Activated CD4-positive, CD25-positive, alpha-beta regulatory T cell treated with anti-CD3 and anti-CD28 coated beads, Interleukin-2, amount 50 U/mL, for 24 hours (primary cell): ENCODE results near the gene HAVCR2.

Source experiments
- ATAC-seq, 2 donors: fragments of 150-1000 bp; cut with Tn5 transposase; one replicate each; pipeline ENCODE4 v1.10.0; 2021; ENCODE audit warnings: mild to moderate bottlenecking in 1 of 2, moderate library complexity in 1 of 2

Gene HAVCR2

DNA sequence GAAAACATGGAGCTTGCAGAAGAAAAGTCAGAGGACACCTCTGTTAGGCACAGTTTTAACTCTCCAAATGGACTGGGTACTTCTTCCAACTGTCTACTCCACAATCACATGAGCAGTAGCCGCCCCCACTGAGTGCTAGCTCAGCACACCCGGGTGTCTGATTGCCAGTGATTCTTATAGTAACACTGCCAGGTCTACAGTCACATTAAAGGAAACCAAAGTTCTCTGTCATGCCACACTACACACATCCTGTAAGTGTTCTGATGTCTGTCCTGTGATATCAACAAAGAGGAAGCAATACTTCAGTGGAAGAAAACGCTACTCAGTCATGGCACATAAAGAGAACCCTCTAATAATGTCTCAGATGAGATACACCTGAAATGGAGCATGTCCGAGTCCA is at the start of gene HAVCR2:
TSS of gene HAVCR2 (minus strand) at position 69 of the 400 bp plus-strand sequence. CDS start at position 8, 61 bp downstream.
- ATAC-seq: peak; percentile 91 to 92

GRCh38 chr5:157157293-157157891 is 48.5 kb upstream of the HAVCR2 start:
- ATAC-seq: no peak

DNA sequence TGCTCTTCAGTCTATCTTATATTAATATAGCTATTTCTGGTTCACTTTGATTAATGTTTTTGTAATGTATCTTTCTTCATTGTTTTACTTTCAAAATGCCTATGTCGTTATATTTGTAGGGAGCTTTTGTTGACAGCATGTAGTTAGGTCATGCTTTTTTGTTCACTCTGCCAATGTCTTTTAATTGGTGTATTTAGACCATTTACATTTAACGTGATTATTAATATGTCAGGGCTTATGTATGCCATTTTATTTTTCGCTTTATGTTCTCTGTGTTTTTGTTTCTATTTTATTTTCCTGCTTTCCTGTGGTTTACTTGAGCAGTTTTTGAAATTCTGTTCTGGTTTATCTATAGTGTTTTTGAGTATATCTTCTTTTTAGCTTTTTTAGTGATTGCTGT is 46.5 kb upstream of the HAVCR2 start:
- peak in 1 of 2 donors; percentile 3 for ATAC-seq

- no peak for ATAC-seq
These were observed 42.2 kb upstream of the HAVCR2 start for GRCh38 chr5:157150995-157151394.

DNA sequence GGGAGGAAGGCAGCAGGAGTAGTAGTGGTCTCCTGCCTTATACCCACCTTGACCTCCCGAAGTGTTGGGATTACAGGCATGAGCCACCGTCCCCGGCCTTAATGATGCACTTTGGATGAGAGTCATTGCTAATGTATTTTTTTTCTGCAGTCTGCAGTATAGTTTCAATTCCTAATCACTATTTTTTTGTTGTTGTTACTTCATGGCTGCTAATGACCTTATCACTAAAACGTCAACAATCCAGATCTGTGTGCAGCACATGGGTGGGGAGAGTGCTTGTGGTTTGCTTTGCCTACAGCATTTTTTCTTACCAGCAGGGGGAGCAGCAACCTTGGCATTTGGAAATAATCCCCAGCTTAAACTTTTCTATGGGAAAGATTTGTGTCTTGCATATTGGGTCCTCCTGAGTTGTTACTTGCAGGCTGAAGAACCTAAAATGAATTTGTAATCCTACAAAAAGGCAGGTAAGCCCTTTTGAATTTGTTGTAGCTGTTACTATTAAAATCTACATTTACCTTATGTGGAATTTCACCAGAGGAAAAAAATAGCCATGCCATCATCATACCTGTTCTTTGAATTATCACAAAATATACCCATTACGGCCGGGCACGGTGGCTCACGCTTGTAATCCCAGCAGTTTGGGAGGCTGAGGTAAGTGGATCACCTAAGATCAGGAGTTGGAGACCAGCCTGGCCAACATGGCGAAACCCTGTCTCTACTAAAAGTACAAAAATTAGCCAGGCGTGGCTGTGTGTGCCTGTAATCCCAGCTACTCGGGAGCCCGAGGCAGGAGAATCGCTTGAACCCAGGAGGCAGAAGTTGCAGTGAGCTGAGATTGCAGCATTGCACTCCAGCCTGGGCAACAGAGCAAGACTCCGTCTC is 40.1 kb upstream of the HAVCR2 start:
- peak; percentile 55 to 74 for ATAC-seq

- ATAC-seq: peak; percentile 34 to 47
These were observed 34.5 kb upstream of the HAVCR2 start for GRCh38 chr5:157143127-157143971.

DNA sequence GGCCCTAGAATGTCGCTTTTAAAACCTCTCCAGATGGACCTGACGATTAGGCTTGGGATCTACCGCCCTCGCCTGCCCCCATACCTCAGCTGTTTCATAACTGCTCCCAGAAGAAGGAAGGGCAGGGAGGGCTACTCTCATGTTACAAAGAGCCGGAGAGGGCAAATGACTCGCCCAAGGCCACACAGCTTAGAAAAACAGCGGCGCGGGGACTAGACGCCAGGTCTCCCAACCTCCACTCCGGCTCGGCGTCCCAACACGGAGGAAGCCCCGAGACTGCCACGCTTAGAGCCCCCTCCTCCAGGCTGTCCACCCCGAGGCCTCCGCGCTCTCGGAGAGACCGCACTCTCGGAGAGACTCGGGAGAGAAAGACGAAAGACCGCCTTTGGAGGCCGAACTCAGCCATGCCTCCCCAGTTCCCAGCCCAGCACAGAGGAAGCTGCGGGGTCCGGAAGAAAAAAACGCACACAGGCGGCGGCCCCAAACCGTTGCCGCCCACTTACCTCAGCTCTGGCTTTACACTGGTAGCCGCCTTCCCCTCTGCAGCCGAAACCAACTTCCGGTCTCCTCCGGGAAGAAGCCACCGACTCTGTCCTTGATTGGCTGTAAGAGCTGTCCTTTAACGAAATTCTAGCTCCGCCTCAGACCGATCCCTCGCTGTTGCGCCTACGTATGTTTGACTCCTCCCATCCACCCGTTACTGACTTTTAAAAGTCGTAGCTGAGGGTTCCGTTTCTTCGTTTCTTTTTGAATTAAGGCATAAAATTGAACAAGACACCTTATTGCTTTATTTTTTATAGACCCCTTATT is 33.7 kb upstream of the HAVCR2 start, which contains the start of gene MED7:
TSS of gene MED7 (minus strand) at position 549 of the 810 bp plus-strand sequence. CDS start 3,434 bp downstream, outside the sequence.
- peak; percentile 99 to 100 for ATAC-seq

DNA sequence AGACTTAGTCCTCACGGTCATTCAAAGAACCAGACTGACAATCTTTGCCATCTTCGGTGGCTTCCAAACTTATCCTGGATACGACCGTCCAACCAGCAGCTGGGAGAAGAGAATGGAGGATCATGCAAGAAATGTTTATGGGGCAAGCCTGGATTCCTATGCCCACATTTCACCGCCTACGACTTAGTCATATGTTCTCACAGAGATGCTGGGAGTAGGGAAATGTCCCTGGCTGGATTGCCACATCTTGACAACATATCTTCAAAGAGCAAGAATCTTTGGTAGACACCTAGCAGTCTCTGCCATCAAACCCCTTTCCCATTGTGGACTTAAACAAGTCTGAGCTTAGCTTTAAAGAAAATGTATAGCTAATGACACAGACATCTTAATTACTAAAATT is 28.8 kb upstream of the HAVCR2 start:
- ATAC-seq: no peak

DNA sequence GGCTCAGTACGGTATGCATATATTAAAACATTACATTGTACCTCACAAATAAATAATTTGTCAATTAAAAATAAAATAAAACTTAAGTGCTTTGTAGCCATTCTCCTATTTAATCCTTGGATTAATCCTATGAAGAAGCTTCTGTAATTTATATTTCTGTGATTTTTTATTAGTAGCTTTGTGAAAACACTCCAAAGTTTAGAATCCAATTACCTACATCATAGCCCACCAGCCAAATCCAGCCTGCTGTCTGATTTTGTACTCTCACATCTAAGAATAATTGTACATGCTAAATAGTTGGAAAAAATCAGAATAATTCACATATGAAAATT is 23.4 kb upstream of the HAVCR2 start:
- ATAC-seq: no peak

DNA sequence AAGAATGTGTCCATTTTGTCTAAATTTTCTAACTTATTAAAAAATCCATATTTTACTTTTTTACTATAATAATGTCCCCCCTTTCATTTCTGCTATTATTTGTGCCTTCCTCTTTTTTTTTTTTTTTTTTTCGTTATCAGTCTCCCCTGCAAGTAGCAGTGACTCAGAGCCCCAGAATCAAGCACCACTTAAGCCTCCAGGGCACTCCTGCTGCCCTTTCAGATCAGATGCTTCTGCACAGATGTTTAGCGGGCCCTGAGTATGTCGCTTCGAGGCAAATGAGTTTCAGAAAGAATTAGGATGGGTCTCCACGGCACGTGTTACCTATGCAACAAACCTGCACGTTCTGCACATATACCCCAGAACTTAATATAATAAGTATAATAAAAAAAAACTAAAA is 22.1 kb upstream of the HAVCR2 start:
- no peak for ATAC-seq

- ATAC-seq: no peak
These were observed 12.9 kb upstream of the HAVCR2 start for GRCh38 chr5:157121709-157122108.

- no peak for ATAC-seq
These were observed 11.3 kb upstream of the HAVCR2 start for GRCh38 chr5:157120102-157120501.

GRCh38 chr5:157116483-157116954 is 7.7 kb upstream of the HAVCR2 start:
- ATAC-seq: peak in 1 of 2 donors; percentile 53

GRCh38 chr5:157115502-157115901 is 6.7 kb upstream of the HAVCR2 start:
- no peak for ATAC-seq

DNA sequence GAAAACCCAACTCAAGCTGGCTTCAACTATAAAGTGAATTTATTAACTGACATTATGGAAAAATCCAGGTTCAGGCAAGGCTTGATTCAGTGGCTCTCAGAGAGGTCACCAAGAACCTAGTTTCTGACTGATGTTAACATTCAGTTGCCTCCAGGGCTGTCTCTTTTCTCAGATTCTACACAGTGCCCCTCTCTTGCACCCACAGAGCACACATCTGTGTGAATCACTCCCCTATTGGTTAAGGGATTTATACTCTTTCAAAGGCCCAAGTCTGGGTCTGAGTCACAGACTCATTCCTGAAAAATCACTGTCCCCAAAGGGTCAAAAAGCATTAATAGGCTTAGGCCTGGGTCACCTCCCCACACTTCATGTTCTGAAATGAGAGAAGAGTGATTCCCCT is 6.2 kb upstream of the HAVCR2 start:
- no peak for ATAC-seq

DNA sequence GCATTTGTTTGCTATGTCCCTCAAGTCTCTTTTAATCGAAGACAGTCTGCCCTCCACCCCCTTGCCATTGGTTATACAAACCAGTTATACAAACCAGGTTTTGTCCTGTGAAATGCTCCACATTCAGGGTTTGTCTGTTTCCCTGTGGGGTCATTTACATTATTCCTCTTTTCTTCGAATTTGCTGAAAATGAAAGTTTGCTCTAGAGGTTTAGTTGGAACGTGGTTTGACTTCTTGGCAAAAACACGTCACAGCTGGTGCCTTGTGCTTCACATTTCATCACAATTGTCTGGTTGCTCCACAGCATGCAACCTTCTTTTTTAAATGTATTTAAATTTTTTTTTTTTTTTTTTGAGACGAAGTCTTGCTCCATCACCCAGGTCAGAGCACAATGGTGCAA is 4.2 kb upstream of the HAVCR2 start:
- ATAC-seq: no peak

DNA sequence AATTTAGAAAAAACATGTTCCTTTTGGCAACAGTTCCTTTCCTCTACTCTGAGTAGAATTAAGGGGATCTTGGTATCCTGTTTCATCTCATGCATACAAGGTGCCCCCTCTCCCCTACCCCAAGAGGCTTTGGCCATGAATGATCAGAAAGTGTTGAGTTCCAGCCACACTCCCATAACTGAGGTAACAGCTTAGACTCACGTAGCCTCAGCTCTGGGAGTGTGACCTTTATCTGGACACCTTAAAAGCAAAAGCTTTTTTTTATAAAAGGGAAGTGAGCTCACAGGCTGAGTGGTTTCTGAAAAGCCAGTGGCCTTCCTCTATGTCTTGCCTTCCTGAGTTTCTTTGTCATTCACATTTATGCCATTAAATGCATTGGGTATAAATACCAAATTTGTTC is 900 bp upstream of the HAVCR2 start:
- peak; percentile 44 to 64 for ATAC-seq

- no peak for ATAC-seq
These were observed 1.3 kb downstream of the HAVCR2 start for GRCh38 chr5:157107508-157107907.

DNA sequence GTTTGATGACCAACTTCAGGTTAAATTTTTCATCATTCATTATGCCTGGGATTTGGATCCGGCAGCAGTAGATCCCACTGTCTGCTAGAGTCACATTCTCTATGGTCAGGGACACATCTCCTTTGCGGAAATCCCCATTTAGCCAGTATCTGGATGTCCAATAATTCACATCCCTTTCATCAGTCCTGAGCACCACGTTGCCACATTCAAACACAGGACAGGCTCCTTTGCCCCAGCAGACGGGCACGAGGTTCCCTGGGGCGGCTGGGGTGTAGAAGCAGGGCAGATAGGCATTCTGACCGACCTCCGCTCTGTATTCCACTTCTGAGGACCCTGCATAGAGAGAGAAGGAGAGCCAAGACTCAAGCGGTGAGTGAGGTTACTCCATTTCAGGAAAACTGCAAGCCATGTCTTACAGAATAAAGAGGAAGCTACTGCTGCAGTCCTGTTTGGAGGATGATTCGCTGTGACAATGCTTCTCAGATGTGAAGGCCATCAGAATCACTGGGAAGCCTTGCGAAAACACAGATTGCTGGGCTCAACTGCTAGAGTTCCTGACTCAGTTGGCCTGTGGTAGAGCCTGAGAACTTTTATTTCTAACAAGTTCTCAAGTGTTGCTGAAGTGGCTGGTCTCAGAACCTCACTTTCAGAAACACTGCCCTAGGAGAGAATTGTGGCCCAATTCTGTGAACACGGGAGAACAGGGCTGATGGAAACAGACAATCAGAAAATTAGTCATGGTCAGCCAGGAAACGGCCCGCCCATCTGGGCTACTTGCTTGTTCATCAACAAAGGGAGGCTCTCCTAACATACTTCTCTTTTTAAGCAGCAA is 2.0 kb downstream of the HAVCR2 start:
- peak in 1 of 2 donors; percentile 14 for ATAC-seq

GRCh38 chr5:157100140-157100679 is 8.6 kb downstream of the HAVCR2 start:
- ATAC-seq: peak; percentile 86 to 87
